Measurements from ENCODE around the gene ATXN2.

ATXN2 gene

GRCh38 chr12:111448846-111449790 lies 150.0 kb downstream of the ATXN2 start:
- DNase-seq = no peak

- no peak for DNase-seq
These were observed 150.8 kb downstream of the ATXN2 start for GRCh38 chr12:111448266-111448830.

- DNase-seq = no peak
These were observed 151.4 kb downstream of the ATXN2 start for GRCh38 chr12:111447571-111448265.

GRCh38 chr12:111446631-111447570 lies 152.2 kb downstream of the ATXN2 start:
- DNase-seq = no peak

- peak; percentile 57 for DNase-seq
These were observed 153.2 kb downstream of the ATXN2 start for GRCh38 chr12:111445726-111446581.

DNA sequence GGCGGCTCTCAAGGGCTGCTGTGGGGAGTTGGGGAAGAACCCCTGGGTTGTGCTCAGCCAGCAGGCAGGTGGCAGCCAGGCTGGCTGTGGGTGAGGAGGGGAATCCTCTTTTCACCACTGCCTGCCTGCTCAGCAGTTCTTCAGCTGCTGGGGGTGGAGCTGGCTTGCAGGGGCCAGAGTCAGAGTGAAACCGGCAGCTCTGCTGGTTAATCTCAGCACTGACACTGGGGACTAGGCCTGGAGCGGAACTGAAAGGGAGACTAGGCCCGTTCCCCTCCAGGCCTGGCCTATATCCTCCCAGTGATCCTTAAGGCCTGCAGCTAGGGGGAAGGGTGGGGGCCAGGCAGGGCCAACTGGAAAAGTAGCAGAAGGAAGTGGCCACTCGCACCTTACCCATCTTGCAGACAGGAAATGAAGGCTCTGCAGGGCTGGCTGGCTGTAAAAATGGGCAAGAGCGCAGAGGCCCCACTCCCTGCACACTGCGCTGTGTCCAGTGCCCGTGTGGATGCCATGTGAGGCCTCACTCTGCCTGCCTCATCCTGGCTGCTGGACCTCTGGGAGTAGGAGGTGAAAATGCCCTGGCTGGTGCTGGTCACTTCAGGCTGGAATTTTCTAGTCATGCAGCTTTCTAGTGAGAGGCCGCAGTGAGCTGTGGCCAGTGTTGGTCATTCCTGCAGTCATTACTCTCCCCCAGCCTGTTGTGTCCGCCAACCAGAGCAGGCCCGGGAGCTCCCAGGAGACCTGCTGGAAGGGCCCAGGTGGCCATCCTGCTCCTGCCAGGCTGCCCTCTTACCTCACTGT lies 154.0 kb downstream of the ATXN2 start:
- DNase-seq = no peak

DNA sequence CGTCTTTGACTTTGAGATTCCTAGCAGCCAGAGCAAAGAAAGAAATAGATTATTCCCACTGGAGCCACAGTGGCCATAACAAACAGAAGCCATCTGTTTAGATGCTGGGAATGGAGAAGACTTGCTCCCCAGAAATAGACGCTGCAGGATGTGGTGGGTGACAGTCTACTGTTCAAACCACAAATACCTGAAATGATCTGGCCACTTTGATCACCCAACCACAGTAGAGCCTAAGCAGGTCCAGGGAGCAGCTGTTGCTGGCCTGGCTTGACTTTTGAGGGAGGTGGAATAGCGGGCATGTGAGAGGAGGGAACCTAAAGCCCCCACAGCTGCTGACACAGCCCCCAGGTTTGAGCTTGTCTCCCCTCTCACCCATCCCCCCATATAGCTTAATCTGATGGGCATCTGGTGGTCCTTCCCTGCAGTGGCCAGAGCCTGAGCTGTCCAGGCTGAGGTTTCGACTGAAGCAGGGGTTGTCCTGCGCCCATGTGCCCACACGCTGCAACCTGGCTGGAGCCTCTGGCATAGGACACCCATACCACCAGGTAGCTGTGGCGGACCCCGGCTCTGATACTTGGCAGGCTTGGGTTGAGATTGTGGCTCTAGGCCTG lies 154.7 kb downstream of the ATXN2 start:
- no peak for DNase-seq

- no peak for DNase-seq
These were observed 155.5 kb downstream of the ATXN2 start for GRCh38 chr12:111443586-111443985.

DNA sequence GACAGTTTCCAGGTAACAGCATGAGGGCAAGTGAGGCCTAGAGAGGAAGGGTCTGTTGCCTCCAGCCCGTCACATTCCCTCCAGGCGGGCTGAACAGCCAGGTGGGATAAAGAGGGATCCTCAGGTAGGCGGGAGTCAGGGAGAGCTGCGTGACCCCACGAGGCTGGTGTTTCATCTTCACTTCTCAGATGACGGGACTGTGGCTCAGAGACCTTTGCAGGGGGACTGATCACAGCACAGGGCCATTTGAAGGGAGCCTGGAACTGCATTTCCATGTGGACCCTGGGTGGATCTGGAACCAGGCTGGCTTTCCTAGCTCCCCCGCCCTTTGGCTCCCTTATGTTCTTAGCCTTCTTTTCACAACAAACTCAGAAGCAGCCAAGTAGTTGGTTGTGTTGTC lies 156.0 kb downstream of the ATXN2 start:
- no peak for DNase-seq

DNA sequence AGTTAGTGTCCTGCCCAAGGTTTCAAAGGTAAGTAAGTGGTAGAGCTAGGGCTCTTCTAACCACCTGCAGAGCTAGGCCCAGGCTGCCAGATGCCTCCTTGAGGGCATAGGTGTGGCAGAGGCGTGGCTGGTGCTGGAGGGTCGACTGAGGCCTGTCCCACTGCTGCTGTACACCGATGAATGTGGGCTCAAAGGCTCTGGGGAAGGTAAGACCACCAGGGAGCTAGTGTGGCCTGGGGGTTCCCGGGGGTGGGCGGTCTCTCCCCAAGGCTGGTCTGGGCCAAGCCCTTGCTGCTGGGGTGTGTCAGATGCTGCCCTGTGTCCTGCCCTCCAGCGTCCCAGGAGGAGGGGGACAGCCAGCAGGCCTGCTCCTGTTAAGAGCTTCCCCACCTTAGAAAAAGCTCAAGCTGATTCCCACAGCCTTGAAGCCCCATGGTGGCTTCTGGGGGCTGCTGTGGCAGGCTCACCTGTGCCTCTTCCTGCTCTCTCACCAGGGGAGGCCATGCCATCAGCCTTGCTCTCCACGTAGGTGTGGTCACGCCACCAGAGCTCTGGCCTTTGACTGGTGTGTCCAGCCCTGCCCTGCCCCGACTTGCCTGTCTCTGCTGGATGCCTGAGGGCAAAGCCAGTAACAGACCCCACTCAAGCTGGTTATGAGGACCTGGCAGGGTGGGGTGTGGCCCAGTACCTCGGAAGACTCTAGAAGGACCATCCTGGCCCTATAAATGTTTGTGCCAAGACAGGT lies 156.6 kb downstream of the ATXN2 start:
- no peak for DNase-seq

DNA sequence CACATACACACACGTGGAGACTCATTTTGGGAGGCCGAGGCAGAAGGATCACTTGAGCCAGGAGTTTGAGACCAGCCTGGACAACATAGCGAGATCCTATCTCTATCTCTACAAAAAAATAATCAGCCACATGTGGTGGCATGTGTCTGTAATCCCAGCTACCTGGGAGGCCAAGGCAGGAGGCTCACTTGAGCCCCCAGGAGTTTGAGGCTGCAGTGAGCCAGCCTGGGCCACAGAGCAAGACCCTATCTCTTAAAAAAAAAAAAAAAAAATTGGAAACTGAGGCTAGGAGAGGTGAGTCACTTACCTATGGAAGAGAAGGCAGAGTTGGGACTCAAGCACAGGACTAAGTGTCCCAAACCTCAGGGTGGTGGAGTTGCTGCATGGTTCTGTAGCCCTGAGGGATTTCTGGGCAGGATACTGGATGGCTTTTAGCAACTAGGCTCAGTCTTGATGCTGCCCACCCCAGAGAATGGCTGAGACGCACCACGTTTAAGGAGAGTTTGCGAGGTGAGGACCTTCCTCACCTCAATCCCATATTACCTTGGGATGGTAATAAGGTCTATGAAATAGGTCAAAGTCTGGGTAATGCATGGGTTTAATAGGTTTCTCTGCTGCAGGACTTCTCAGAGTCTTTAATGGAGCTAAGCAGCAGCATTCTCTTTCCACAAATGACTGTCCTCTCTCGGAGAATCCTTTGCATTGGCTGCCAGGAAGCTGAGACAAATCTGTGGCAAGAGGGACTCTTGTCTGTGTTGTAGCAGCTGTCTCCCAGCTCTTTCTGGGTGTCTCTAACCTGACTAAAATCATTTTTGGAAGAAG lies 157.8 kb downstream of the ATXN2 start:
- no peak for DNase-seq

GRCh38 chr12:111440631-111441030 lies 158.5 kb downstream of the ATXN2 start:
- DNase-seq = no peak

GRCh38 chr12:111440152-111440551 lies 159.0 kb downstream of the ATXN2 start:
- DNase-seq = no peak

GRCh38 chr12:111439657-111440151 lies 159.4 kb downstream of the ATXN2 start:
- DNase-seq = no peak

- DNase-seq = no peak
These were observed 160.6 kb downstream of the ATXN2 start for GRCh38 chr12:111438481-111438880.

- no peak for DNase-seq
These were observed 161.2 kb downstream of the ATXN2 start for GRCh38 chr12:111437816-111438454.

DNA sequence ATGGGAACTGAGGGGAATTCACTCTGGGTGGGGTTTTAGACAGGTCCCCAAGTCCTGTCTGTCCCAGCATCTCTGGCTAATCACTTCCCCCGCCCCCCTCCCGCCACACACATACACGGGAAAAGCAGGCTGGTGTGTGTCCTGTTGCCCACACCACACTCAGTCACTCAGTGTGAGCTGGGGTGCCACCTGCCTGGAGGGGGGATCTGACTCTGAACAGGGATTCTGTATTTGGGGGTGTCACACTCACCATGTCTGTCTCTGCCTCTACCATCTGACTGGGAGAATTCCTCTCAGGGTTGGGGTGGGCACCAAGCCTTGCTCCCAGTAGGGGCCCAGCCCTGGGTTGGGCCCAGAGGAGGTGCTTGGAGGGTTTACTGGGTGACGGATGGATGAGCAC lies 162.3 kb downstream of the ATXN2 start:
- no peak for DNase-seq

DNA sequence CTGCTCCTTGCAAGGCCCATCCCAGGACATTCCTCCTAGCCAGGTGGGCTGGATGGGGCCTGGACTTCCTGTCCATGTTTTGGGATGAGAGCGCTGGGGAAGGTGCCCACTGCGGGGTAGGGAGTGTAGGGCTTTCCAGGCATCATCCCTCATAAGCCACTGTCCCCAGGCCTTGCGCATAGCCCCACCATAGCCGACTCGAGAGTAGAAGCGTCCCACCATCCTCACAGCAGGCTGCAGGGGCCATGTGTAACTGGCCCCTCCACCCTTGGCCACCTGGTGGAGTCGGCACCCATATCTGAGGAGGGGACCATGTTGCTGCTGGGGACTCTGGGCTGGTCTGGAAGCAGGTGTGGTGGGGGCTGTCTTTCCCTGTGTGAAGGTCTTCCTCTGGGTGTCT lies 162.8 kb downstream of the ATXN2 start:
- DNase-seq = no peak

Measured in SHP77 treated with DMSO at 0.1 percent for 48 hours (cell line).